Transverse colon (tissue), 4 donors: ENCODE measurements around the gene ADPRS.

Experiments used
- POLR2A ChIP-seq: fragments of 450-650 bp; IDR thresholded peaks from one replicate; pipeline ENCODE4 v1.6.1; 2016; ENCODE audit warnings: antibody characterized with exemption, mild to moderate bottlenecking, moderate library complexity
- POLR2AphosphoS5 ChIP-seq, 3 donors: sonication (generic); formaldehyde crosslinking; IDR thresholded peaks; one replicate each; pipeline ENCODE4 v1.6.1; 2016; ENCODE audit warnings: antibody characterized with exemption in 3 of 3
- TF ChIP-seq, protein P1 (sequence below), 5 experiments: fragments of 200-600 bp in 3 of 5; fragments of 450-650 bp in 2 of 5; sonication (generic) in 3 of 5; IDR thresholded peaks; 1 replicate in 2 of 5; 2 replicates in 3 of 5; pipeline ENCODE4 v1.5.1; 2016 to 2017; ENCODE audit warnings: antibody characterized with exemption in 5 of 5, inconsistent platforms in 3 of 5, mild to moderate bottlenecking in 2 of 5, moderate library complexity in 1 of 5

DNA sequence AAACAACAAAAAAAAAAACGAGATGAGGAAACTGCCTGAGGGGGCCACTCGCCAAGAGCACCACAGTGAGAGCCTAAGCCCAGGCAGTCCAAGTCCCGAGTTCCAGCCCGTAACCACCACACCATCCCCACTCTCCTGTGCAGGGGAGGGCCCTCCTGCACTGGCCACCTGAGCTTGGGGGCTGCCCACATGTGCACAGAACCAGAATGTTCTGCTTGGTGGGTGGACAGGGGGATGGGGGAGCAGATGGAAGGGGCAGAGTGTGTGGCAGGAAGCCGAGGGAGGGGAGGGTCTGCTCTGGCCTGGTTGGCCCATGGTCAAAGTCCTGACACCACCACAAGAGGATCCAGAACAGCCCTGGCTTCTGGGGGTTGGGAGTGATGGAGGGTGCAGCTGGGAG is 17.6 kb downstream of the ADPRS start:
- TF ChIP-seq, protein P1, sequence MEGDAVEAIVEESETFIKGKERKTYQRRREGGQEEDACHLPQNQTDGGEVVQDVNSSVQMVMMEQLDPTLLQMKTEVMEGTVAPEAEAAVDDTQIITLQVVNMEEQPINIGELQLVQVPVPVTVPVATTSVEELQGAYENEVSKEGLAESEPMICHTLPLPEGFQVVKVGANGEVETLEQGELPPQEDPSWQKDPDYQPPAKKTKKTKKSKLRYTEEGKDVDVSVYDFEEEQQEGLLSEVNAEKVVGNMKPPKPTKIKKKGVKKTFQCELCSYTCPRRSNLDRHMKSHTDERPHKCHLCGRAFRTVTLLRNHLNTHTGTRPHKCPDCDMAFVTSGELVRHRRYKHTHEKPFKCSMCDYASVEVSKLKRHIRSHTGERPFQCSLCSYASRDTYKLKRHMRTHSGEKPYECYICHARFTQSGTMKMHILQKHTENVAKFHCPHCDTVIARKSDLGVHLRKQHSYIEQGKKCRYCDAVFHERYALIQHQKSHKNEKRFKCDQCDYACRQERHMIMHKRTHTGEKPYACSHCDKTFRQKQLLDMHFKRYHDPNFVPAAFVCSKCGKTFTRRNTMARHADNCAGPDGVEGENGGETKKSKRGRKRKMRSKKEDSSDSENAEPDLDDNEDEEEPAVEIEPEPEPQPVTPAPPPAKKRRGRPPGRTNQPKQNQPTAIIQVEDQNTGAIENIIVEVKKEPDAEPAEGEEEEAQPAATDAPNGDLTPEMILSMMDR (IDR thresholded peaks at IDR 0.05): no peak
- TF ChIP-seq POLR2A (no peak), POLR2AphosphoS5 (IDR thresholded peaks at IDR 0.05) (no peak)
